HCEC 1CT (cell line): Measurements from ENCODE around the gene CYYR1.

Experiments
- DNase-seq: peaks from one replicate; pipeline ENCODE4 v3.0.0-alpha.2; 2017

The CYYR1 gene

DNA sequence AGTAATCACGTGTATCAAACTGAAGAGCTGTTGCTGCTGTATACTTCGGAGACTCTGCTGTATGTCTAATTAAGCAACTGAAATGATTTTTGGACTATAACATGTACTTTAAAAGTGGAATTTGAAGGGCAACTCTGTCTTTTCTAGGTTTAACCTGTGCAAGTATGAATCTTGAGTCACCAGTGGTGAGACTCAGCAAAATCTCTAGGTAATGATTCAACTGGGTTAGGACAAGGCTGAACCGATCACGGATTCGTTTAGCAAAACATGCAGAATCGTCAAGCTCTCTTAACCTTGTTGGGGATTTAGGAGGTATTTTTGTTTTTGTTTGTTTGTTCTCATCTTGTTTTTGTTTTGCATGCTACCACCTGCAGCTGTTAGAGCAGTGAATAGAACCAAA is 149.6 kb downstream of the CYYR1 start:
- no peak for DNase-seq

GRCh38 chr21:26422706-26423105 is 150.4 kb downstream of the CYYR1 start:
- DNase-seq: no peak

- no peak for DNase-seq
Observed at GRCh38 chr21:26422138-26422537, 150.9 kb downstream of the CYYR1 start.

DNA sequence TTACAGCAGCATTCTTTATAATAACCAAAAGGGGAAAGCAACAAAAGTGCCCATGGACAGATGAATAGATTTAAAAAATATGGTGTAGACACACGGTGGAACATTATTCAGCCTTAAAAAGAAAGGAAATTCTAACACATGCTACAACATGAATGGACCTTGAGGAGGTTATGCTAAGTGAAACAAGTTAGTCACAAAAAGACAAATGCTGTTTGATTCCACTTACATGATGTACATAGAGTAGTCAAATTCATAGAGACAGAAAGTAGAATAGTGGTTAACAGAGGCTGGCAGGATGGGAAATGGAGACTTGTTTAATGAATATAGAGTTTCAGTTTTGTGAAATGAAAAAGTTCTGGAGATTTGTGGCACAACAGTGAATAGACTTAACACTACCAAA is 151.4 kb downstream of the CYYR1 start:
- no peak for DNase-seq
